Activated naive CD8-positive, alpha-beta T cell treated with anti-CD3 and anti-CD28 coated beads, Interleukin-2, amount 10 ng/mL, durations not matched to agents 7 days and 5 days (primary cell): Measurements from ENCODE around the gene GLT8D1. TPM values are rescaled to one million over a fixed set of nuclear protein-coding genes. Genes with fewer than 3 reads are reported as not detected.
"Not testable (repeated sequence)": the region's sequence is repeated elsewhere in the genome, so short reads cannot be mapped to it uniquely, and the experiment has no call there.

Source experiments
- ATAC-seq: fragments of 150-1000 bp; cut with Tn5 transposase; one replicate; pipeline ENCODE4 v1.10.0; 2021; ENCODE audit warnings: low read depth, moderate library complexity
- POLR2A ChIA-PET: fragments of 350-600 bp; sonication (Branson Sonifier 250); formaldehyde crosslinking; loops from one replicate; lab custom pipeline; 2021; ENCODE audit warnings: antibody characterized with exemption; lab: Charles Lee
- DNase-seq: peaks from one replicate; pipeline ENCODE4 v3.0.0; 2021
- H3K27ac Mint-ChIP-seq: one replicate; pipeline ENCODE4 v1.8.0; 2022; ENCODE audit warnings: mild to moderate bottlenecking, mixed read lengths
- H3K27me3 Mint-ChIP-seq: one replicate; pipeline ENCODE4 v1.8.0; 2022; ENCODE audit warnings: mild to moderate bottlenecking, moderate library complexity, mixed read lengths
- H3K36me3 Mint-ChIP-seq: one replicate; pipeline ENCODE4 v1.8.0; 2021; ENCODE audit warnings: mild to moderate bottlenecking, mixed read lengths
- H3K4me1 Mint-ChIP-seq: one replicate; pipeline ENCODE4 v1.8.0; 2021; ENCODE audit warnings: mixed read lengths
- H3K4me3 Mint-ChIP-seq: one replicate; pipeline ENCODE4 v1.8.0; 2022; ENCODE audit warnings: mild to moderate bottlenecking, moderate library complexity, mixed read lengths
- H3K9me3 Mint-ChIP-seq: one replicate; pipeline ENCODE4 v1.8.0; 2021; ENCODE audit warnings: mixed read lengths
- total RNA-seq, 2 experiments: library from RNA; stranded (reverse); gene quantifications; one replicate each; pipeline ENCODE4 v1.2.3, GENCODE V29; 2021

Gene GLT8D1
- total RNA-seq, 2 experiments from 2014 or later = 44.6 to 45.7 TPM

- ATAC-seq (peak; percentile 81), DNase-seq (peak; percentile 86)
- POLR2A ChIA-PET = interaction anchor here (1.4 to 5.7 kb wide), 2 partner anchors 20 to 360 kb away, joined by 3 to 38 read pairs; partner anchors contain the start of genes GLT8D1, SFMBT1 and SPCS1
- Mint-ChIP-seq H3K27me3 (no peaks in the 10 kb centered on the region), H3K36me3 (peaks cover 18% of the 10 kb centered on the region), H3K4me3 (peak overlapping the region; percentile 96), H3K9me3 (no peaks in the 10 kb centered on the region), H3K4me1 (peaks cover 37% of the 10 kb centered on the region), H3K27ac (peak overlapping the region; percentile 94)
Measured at GRCh38 chr3:52685285-52685708, 20.3 kb downstream of the GLT8D1 start.

- H3K4me3 Mint-ChIP-seq = peak overlapping the region; percentile 96
- no peaks in the 10 kb centered on the region for H3K27me3 Mint-ChIP-seq
- ATAC-seq = no peak
- no peak overlapping the region for H3K27ac Mint-ChIP-seq
- no peak for DNase-seq
- H3K36me3 Mint-ChIP-seq = peaks cover 16% of the 10 kb centered on the region
- POLR2A ChIA-PET = interaction anchor here (5.7 kb wide), 1 partner anchor 21 kb away, joined by 38 read pairs; the partner anchor contains the start of genes GLT8D1 and SPCS1
- H3K9me3 Mint-ChIP-seq = no peaks in the 10 kb centered on the region
- peaks cover 36% of the 10 kb centered on the region for H3K4me1 Mint-ChIP-seq
Measured at GRCh38 chr3:52684184-52684583, 21.4 kb downstream of the GLT8D1 start.

GRCh38 chr3:52683611-52684010 is 22.0 kb downstream of the GLT8D1 start:
- ATAC-seq = no peak
- no peak for DNase-seq
- Mint-ChIP-seq H3K36me3 (peaks cover 17% of the 10 kb centered on the region), H3K27ac (no peak overlapping the region), H3K4me1 (peaks cover 34% of the 10 kb centered on the region), H3K27me3 (no peaks in the 10 kb centered on the region), H3K9me3 (no peaks in the 10 kb centered on the region), H3K4me3 (peak overlapping the region; percentile 37)
- POLR2A ChIA-PET = no interaction called here

- H3K4me1 Mint-ChIP-seq = peaks cover 29% of the 10 kb centered on the region
- peak overlapping the region; percentile 14 for H3K27ac Mint-ChIP-seq
- H3K36me3 Mint-ChIP-seq = peaks cover 13% of the 10 kb centered on the region
- DNase-seq (no peak), ATAC-seq (no peak)
- H3K4me3 Mint-ChIP-seq = peak overlapping the region; percentile 6
- POLR2A ChIA-PET = no interaction called here
- H3K9me3 Mint-ChIP-seq = no peaks in the 10 kb centered on the region
- no peaks in the 10 kb centered on the region for H3K27me3 Mint-ChIP-seq
Measured at GRCh38 chr3:52682016-52682415, 23.6 kb downstream of the GLT8D1 start.

GRCh38 chr3:52681596-52681995 is 24.0 kb downstream of the GLT8D1 start:
- POLR2A ChIA-PET = no interaction called here
- H3K36me3 Mint-ChIP-seq = peaks cover 16% of the 10 kb centered on the region
- no peak for DNase-seq
- no peaks in the 10 kb centered on the region for H3K9me3 Mint-ChIP-seq
- H3K27me3 Mint-ChIP-seq = no peaks in the 10 kb centered on the region
- peak overlapping the region; percentile 21 for H3K27ac Mint-ChIP-seq
- peaks cover 27% of the 10 kb centered on the region for H3K4me1 Mint-ChIP-seq
- H3K4me3 Mint-ChIP-seq = no peak overlapping the region
- no peak for ATAC-seq

- Mint-ChIP-seq H3K4me1 (peaks cover 23% of the 10 kb centered on the region), H3K27me3 (no peaks in the 10 kb centered on the region)
- POLR2A ChIA-PET = interaction anchor here (0.8 kb wide), 1 partner anchor 29 kb away, joined by 4 read pairs; no protein-coding TSS in a partner anchor
Measured at GRCh38 chr3:52679811-52680210, 25.8 kb downstream of the GLT8D1 start.

GRCh38 chr3:52679199-52679538 is 26.4 kb downstream of the GLT8D1 start:
- H3K27me3 Mint-ChIP-seq = no peaks in the 10 kb centered on the region
- H3K4me1 Mint-ChIP-seq = peaks cover 18% of the 10 kb centered on the region
- H3K4me3 Mint-ChIP-seq = no peak overlapping the region
- H3K9me3 Mint-ChIP-seq = no peaks in the 10 kb centered on the region
- POLR2A ChIA-PET = interaction anchor here (0.8 kb wide), 1 partner anchor 28 kb away, joined by 4 read pairs; no protein-coding TSS in a partner anchor
- H3K27ac Mint-ChIP-seq = no peak overlapping the region
- no peak for ATAC-seq
- no peak for DNase-seq
- peaks cover 21% of the 10 kb centered on the region for H3K36me3 Mint-ChIP-seq

More at GRCh38 chr3:52679811-52680210, 25.8 kb downstream of the GLT8D1 start:
- H3K27ac Mint-ChIP-seq = no peak overlapping the region
- H3K4me3 Mint-ChIP-seq = no peak overlapping the region
- ATAC-seq (no peak), DNase-seq (no peak)
- no peaks in the 10 kb centered on the region for H3K9me3 Mint-ChIP-seq
- H3K36me3 Mint-ChIP-seq = peaks cover 20% of the 10 kb centered on the region

GRCh38 chr3:52678265-52679198 is 27.1 kb downstream of the GLT8D1 start:
- H3K27ac Mint-ChIP-seq = peak overlapping the region; percentile 9
- H3K36me3 Mint-ChIP-seq = peaks cover 21% of the 10 kb centered on the region
- no peaks in the 10 kb centered on the region for H3K9me3 Mint-ChIP-seq
- ATAC-seq (no peak), DNase-seq (no peak)
- POLR2A ChIA-PET = no interaction called here
- H3K4me1 Mint-ChIP-seq = peaks cover 13% of the 10 kb centered on the region
- H3K27me3 Mint-ChIP-seq = no peaks in the 10 kb centered on the region
- H3K4me3 Mint-ChIP-seq = no peak overlapping the region

GRCh38 chr3:52676201-52676600 is 29.4 kb downstream of the GLT8D1 start:
- ATAC-seq, POLR2A ChIA-PET, H3K4me3 Mint-ChIP-seq, H3K27ac Mint-ChIP-seq, H3K27me3 Mint-ChIP-seq, DNase-seq, H3K9me3 Mint-ChIP-seq: not testable (repeated sequence)
- H3K4me1 Mint-ChIP-seq = peaks cover 16% of the 10 kb centered on the region
- H3K36me3 Mint-ChIP-seq = peaks cover 32% of the 10 kb centered on the region

- ATAC-seq (no peak), DNase-seq (no peak)
- Mint-ChIP-seq H3K4me1 (peaks cover 15% of the 10 kb centered on the region), H3K4me3 (no peak overlapping the region), H3K9me3 (no peaks in the 10 kb centered on the region), H3K27me3 (no peaks in the 10 kb centered on the region), H3K36me3 (peaks cover 28% of the 10 kb centered on the region), H3K27ac (no peak overlapping the region)
- POLR2A ChIA-PET = interaction anchor here (0.7 kb wide), 1 partner anchor 23 kb away, joined by 3 read pairs; no protein-coding TSS in a partner anchor
Measured at GRCh38 chr3:52671676-52672075, 33.9 kb downstream of the GLT8D1 start.

GRCh38 chr3:52670621-52671521 is 34.7 kb downstream of the GLT8D1 start:
- H3K4me1 Mint-ChIP-seq = peaks cover 15% of the 10 kb centered on the region
- peaks cover 23% of the 10 kb centered on the region for H3K36me3 Mint-ChIP-seq
- no peak for DNase-seq
- H3K27ac Mint-ChIP-seq = peak overlapping the region; percentile 44
- peak; percentile 45 for ATAC-seq
- no peaks in the 10 kb centered on the region for H3K27me3 Mint-ChIP-seq
- H3K4me3 Mint-ChIP-seq = no peak overlapping the region
- H3K9me3 Mint-ChIP-seq = no peaks in the 10 kb centered on the region
- POLR2A ChIA-PET = no interaction called here

- POLR2A ChIA-PET = interaction anchor here (0.6 kb wide), 1 partner anchor 28 kb away, joined by 3 read pairs; no protein-coding TSS in a partner anchor
Measured at GRCh38 chr3:52663098-52663497, 42.5 kb downstream of the GLT8D1 start.

GRCh38 chr3:52660046-52660445 is 45.5 kb downstream of the GLT8D1 start:
- ATAC-seq = no peak
- no peaks in the 10 kb centered on the region for H3K9me3 Mint-ChIP-seq
- H3K27ac Mint-ChIP-seq = no peak overlapping the region
- no peak for DNase-seq
- no peak overlapping the region for H3K4me3 Mint-ChIP-seq
- H3K4me1 Mint-ChIP-seq = no peaks in the 10 kb centered on the region
- POLR2A ChIA-PET = no interaction called here
- peaks cover 28% of the 10 kb centered on the region for H3K36me3 Mint-ChIP-seq
- no peaks in the 10 kb centered on the region for H3K27me3 Mint-ChIP-seq

More at GRCh38 chr3:52663098-52663497, 42.5 kb downstream of the GLT8D1 start:
- Mint-ChIP-seq H3K36me3 (peaks cover 26% of the 10 kb centered on the region), H3K27ac (no peak overlapping the region), H3K4me1 (no peaks in the 10 kb centered on the region), H3K9me3 (no peaks in the 10 kb centered on the region), H3K27me3 (no peaks in the 10 kb centered on the region), H3K4me3 (no peak overlapping the region)
- no peak for DNase-seq
- ATAC-seq = no peak
